ENCODE measurements around the gene TPD52L2. TPM values are rescaled to one million over a fixed set of nuclear protein-coding genes. Genes with fewer than 3 reads are reported as not detected.

Gene TPD52L2
- total RNA-seq, 1 donor from 2014 or later: 76.9 TPM

- Histone ChIP-seq H3K27ac (no peak overlapping the region), H3K9me3 (no peaks in the 10 kb centered on the region), H3K4me1 (peaks cover 10% of the 10 kb centered on the region), H3K27me3 (ENCODE audit: low read depth) (no peaks in the 10 kb centered on the region), H3K36me3 (peaks cover 55% of the 10 kb centered on the region), H3K4me3 (no peak overlapping the region)
- TF ChIP-seq, protein P1, sequence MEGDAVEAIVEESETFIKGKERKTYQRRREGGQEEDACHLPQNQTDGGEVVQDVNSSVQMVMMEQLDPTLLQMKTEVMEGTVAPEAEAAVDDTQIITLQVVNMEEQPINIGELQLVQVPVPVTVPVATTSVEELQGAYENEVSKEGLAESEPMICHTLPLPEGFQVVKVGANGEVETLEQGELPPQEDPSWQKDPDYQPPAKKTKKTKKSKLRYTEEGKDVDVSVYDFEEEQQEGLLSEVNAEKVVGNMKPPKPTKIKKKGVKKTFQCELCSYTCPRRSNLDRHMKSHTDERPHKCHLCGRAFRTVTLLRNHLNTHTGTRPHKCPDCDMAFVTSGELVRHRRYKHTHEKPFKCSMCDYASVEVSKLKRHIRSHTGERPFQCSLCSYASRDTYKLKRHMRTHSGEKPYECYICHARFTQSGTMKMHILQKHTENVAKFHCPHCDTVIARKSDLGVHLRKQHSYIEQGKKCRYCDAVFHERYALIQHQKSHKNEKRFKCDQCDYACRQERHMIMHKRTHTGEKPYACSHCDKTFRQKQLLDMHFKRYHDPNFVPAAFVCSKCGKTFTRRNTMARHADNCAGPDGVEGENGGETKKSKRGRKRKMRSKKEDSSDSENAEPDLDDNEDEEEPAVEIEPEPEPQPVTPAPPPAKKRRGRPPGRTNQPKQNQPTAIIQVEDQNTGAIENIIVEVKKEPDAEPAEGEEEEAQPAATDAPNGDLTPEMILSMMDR (IDR thresholded peaks at IDR 0.05): no peak
- intact Hi-C loops (cut with DNase I): no loop called here
- no peak for DNase-seq
- ATAC-seq: no peak
Measured at GRCh38 chr20:63890201-63890576, 25.1 kb downstream of the TPD52L2 start.

- H3K27ac ChIP-seq: no peak overlapping the region
- peaks cover 51% of the 10 kb centered on the region for H3K36me3 ChIP-seq
- H3K9me3 ChIP-seq: no peaks in the 10 kb centered on the region
- DNase-seq: no peak
- intact Hi-C loops (cut with DNase I): no loop called here
- no peak overlapping the region for H3K4me3 ChIP-seq
- no peaks in the 10 kb centered on the region for H3K27me3 ChIP-seq (ENCODE audit: low read depth)
- peaks cover 10% of the 10 kb centered on the region for H3K4me1 ChIP-seq
- TF ChIP-seq, protein P1 (IDR thresholded peaks at IDR 0.05): no peak
- ATAC-seq: no peak
Measured at GRCh38 chr20:63890616-63891015, 25.5 kb downstream of the TPD52L2 start.

DNA sequence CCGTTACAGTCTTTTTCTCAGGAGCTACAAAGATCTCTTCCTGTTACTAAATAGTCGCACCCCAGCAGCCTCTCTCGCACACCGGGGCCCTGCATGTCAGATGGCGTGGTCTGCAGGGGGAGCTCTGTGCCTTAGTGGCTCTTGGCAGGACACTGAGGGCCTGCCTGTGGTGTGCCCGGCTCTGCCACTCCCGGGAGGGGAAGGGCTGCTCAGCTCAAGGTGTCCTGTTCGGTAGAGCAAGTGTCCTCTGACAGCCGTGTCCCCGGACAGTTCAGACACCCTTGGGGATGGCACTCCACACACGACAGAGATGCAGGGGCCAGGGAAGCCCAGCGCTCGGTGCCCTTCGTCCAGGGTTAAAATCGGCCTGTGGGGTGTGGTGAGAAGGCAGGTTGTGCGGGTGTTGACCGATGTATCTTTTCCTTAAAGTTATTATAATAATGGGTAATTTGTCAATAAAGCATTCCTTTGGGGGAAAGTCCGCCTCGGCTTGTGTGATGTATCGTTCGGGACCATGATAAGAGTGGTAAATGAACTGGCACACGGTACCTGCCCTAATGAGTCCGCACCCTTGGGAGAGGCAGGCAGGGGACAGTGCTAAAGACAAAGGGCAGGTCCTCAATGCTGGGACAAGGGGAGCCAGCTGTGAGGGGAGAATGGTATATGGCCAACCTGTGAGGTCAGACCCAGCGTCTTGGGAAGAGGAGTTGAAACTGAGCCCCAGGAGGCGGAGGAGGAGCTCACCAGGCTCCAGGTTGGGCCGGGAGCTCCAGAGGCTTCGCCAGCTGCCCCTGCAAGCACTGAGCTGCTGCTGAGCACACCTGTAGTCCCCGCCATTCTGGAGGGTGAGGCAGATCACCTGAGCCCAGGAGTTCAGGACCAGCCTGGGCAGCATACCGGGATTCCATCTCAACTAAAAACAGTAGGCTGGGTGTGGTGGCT, 26.3 kb downstream of the TPD52L2 start:
- TF ChIP-seq, protein P1 (IDR thresholded peaks at IDR 0.05): no peak
- Histone ChIP-seq H3K27me3 (ENCODE audit: low read depth) (no peaks in the 10 kb centered on the region), H3K27ac (no peak overlapping the region), H3K36me3 (peaks cover 44% of the 10 kb centered on the region), H3K9me3 (no peaks in the 10 kb centered on the region), H3K4me3 (no peak overlapping the region), H3K4me1 (peaks cover 17% of the 10 kb centered on the region)
- intact Hi-C loops (cut with DNase I): no loop called here
- DNase-seq (no peak), ATAC-seq (no peak)

GRCh38 chr20:63892402-63892801, 27.3 kb downstream of the TPD52L2 start:
- TF ChIP-seq, protein P1 (IDR thresholded peaks at IDR 0.05): no peak

DNA sequence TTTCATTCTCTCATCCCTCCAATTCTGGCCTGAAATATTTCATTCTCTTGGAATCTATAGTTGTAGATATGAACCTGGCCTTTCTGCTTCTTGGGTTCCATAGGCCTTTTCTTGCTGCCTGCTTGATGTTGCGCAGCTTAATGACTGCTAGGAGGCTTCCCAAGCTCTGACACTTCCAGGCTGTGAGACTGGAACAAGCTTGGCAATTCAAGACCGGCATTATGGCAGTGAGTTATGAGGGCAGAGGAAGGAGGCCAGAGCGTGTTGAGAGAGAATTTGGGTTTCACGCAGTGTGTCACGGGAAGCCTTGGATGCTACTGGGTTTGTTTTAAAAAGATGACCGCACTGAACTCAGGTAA, 28.9 kb downstream of the TPD52L2 start:
- peaks cover 43% of the 10 kb centered on the region for H3K4me1 ChIP-seq
- peak overlapping the region; percentile 63 for H3K4me3 ChIP-seq
- no peak for DNase-seq

More at GRCh38 chr20:63892402-63892801, 27.3 kb downstream of the TPD52L2 start:
- Histone ChIP-seq H3K27ac (no peak overlapping the region), H3K9me3 (no peaks in the 10 kb centered on the region), H3K4me1 (peaks cover 28% of the 10 kb centered on the region), H3K27me3 (ENCODE audit: low read depth) (no peaks in the 10 kb centered on the region), H3K4me3 (no peak overlapping the region), H3K36me3 (peaks cover 37% of the 10 kb centered on the region)
- DNase-seq: no peak
- intact Hi-C loops (cut with DNase I): no loop called here
- no peak for ATAC-seq

More for the DNA sequence above, 28.9 kb downstream of the TPD52L2 start:
- no peak for ATAC-seq
- Histone ChIP-seq H3K27me3 (ENCODE audit: low read depth) (no peaks in the 10 kb centered on the region), H3K9me3 (no peaks in the 10 kb centered on the region), H3K36me3 (peaks cover 28% of the 10 kb centered on the region), H3K27ac (no peak overlapping the region)
- TF ChIP-seq, protein P1 (IDR thresholded peaks at IDR 0.05): no peak
- intact Hi-C loops (cut with DNase I): no loop called here
